ENCODE measurements around the gene NFYA. TPM values are rescaled to one million over a fixed set of nuclear protein-coding genes. Genes with fewer than 3 reads are reported as not detected.
A peak's percentile ranks its signal among the peaks of the same experiment; 100 is the strongest.

Gene NFYA
- total RNA-seq, 1 experiment from 2014 or later: 43.0 TPM

GRCh38 chr6:41047745-41048732 is 24.7 kb upstream of the NFYA start:
- Histone ChIP-seq H2AK5ac (ENCODE audit: insufficient read length, low read length) (no peak overlapping the region), H3K9me3 (ENCODE audit: control insufficient read depth, low read depth, low read length) (no peaks in the 10 kb centered on the region), H3K4me1 (ENCODE audit: insufficient read depth, low read length) (peaks cover 7% of the 10 kb centered on the region; the same call in 1 of the 2 replicates), H3K79me2 (ENCODE audit: insufficient read depth, low read length) (no peaks in the 10 kb centered on the region), H3K56ac (ENCODE audit: insufficient read length, low read depth, low read length) (no peak overlapping the region), H3K14ac (ENCODE audit: insufficient read depth, low read length) (no peak overlapping the region), H3K23me2 (ENCODE audit: insufficient read length, low read depth, low read length, poor library complexity, severe bottlenecking) (no peaks in the 10 kb centered on the region), H3K18ac (ENCODE audit: insufficient read length, low read depth, low read length) (no peak overlapping the region), H4K5ac (ENCODE audit: insufficient read length, low read depth, low read length) (no peak overlapping the region), H3K79me1 (ENCODE audit: insufficient read depth, low read depth, low read length, poor library complexity, severe bottlenecking) (no peaks in the 10 kb centered on the region), H2BK120ac (ENCODE audit: low read depth, low read length, poor library complexity, severe bottlenecking) (no peak overlapping the region), H2AFZ (ENCODE audit: low read length) (no peak overlapping the region), H3K27ac (ENCODE audit: insufficient read length, low read depth, low read length) (no peak overlapping the region), H4K20me1 (ENCODE audit: control insufficient read depth, insufficient read depth, insufficient read length) (no peaks in the 10 kb centered on the region), H3K4ac (ENCODE audit: low read depth, low read length) (no peak overlapping the region), H2BK15ac (ENCODE audit: low read depth, low read length) (no peak overlapping the region), H4K91ac (ENCODE audit: insufficient read length, low read depth, low read length) (no peak overlapping the region), H4K8ac (replicated peaks; ENCODE audit: insufficient read length, low read depth, low read length) (no peak overlapping the region), H2BK12ac (ENCODE audit: insufficient read length, low read depth, low read length) (no peak overlapping the region), H3K27me3 (ENCODE audit: insufficient read depth, low read length) (no peaks in the 10 kb centered on the region), H3T11ph (ENCODE audit: low read length) (no peak overlapping the region), H2BK5ac (ENCODE audit: insufficient read length, low read length) (no peak overlapping the region), H3K4me2 (ENCODE audit: insufficient read depth, insufficient read length, low read length) (no peak overlapping the region), H2BK20ac (ENCODE audit: low read depth, low read length, poor library complexity, severe bottlenecking) (no peak overlapping the region), H3K9ac (ENCODE audit: extremely low read depth, insufficient read length, low read length) (no peak overlapping the region), H3K23ac (ENCODE audit: insufficient read length, low read depth, low read length) (no peak overlapping the region)
- DNase-seq: no peak
- H3K36me3 Mint-ChIP-seq (ENCODE audit: insufficient read depth in 1 of 3, low read depth in 3 of 3): no peaks in the 10 kb centered on the region; a peak in 2 of 7 replicates
- H3K9me3 Mint-ChIP-seq: no peaks in the 10 kb centered on the region
- no peaks in the 10 kb centered on the region for H3K27me3 Mint-ChIP-seq (ENCODE audit: low read depth)
- no peak overlapping the region for H3K4me3 Mint-ChIP-seq
- no CpG with 5 or more reads among the region's 9 CpGs for WGBS (ENCODE audit: extremely low coverage, insufficient read length, low lambda C conversion rate)
- H3K27ac Mint-ChIP-seq: peak overlapping the region in 2 of 3 experiments; percentile 33 to 66; a peak in 3 of 7 replicates
- TF ChIP-seq CTCF (conservative IDR thresholded peaks at IDR 0.05): peak; percentile 17; the same call in 1 of the 3 replicates
- peaks cover 11 to 20% of the 10 kb centered on the region in 2 experiments for H3K4me1 Mint-ChIP-seq

All from H9 (cell line).